ENCODE results near the gene STOML1. TPM values are rescaled to one million over a fixed set of nuclear protein-coding genes. Genes with fewer than 3 reads are reported as not detected.

The STOML1 gene
- total RNA-seq, 1 donor = 14.1 TPM

DNA sequence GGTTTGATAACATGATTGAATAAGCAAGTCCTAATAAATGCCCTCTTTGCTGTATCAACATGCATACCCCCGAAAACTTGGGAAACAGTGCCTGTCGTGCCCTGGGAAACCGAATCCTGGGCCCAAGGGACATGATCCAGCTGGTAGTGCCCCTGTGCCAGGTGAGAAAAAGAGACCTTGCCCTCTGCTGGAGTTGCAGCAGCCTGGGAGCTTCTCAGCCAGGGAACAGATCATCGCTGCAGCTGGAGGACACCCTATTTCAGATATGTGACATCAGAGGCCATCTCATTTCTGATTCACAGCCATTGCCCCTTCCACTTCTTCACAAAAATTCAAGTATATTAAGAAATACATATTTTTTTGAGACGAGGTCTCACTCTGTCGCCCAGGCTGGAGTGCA, 32.3 kb downstream of the STOML1 start:
- H3K9me3 ChIP-seq (ENCODE audit: low read depth, low read length) = no peaks in the 10 kb centered on the region
- no peak overlapping the region for H3K4me2 ChIP-seq (ENCODE audit: insufficient read depth, low read length)
- H3K4me1 ChIP-seq (ENCODE audit: insufficient read depth, low read length) = peaks cover 44% of the 10 kb centered on the region
- no peaks in the 10 kb centered on the region for H3K79me2 ChIP-seq (ENCODE audit: insufficient read depth, low read length)
- no peaks in the 10 kb centered on the region for H3K27me3 ChIP-seq (ENCODE audit: insufficient read depth, low read length)
- H3K4me3 ChIP-seq (ENCODE audit: insufficient read depth, low read length) = no peak overlapping the region
- H3K36me3 ChIP-seq (ENCODE audit: insufficient read depth, low read length) = no peaks in the 10 kb centered on the region
- TF ChIP-seq, protein P1, sequence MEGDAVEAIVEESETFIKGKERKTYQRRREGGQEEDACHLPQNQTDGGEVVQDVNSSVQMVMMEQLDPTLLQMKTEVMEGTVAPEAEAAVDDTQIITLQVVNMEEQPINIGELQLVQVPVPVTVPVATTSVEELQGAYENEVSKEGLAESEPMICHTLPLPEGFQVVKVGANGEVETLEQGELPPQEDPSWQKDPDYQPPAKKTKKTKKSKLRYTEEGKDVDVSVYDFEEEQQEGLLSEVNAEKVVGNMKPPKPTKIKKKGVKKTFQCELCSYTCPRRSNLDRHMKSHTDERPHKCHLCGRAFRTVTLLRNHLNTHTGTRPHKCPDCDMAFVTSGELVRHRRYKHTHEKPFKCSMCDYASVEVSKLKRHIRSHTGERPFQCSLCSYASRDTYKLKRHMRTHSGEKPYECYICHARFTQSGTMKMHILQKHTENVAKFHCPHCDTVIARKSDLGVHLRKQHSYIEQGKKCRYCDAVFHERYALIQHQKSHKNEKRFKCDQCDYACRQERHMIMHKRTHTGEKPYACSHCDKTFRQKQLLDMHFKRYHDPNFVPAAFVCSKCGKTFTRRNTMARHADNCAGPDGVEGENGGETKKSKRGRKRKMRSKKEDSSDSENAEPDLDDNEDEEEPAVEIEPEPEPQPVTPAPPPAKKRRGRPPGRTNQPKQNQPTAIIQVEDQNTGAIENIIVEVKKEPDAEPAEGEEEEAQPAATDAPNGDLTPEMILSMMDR (IDR thresholded peaks at IDR 0.05; ENCODE audit: extremely low read depth, low read depth, low read length) = no peak
- DNase-seq (ENCODE audit: insufficient read length, low spot score, missing footprints) = no peak
- no peaks in the 10 kb centered on the region for H4K20me1 ChIP-seq (ENCODE audit: insufficient read depth, low read length)
- H2AFZ ChIP-seq (ENCODE audit: low read length) = no peak overlapping the region
- no peak overlapping the region for H3K27ac ChIP-seq (ENCODE audit: low read depth, low read length)

DNA sequence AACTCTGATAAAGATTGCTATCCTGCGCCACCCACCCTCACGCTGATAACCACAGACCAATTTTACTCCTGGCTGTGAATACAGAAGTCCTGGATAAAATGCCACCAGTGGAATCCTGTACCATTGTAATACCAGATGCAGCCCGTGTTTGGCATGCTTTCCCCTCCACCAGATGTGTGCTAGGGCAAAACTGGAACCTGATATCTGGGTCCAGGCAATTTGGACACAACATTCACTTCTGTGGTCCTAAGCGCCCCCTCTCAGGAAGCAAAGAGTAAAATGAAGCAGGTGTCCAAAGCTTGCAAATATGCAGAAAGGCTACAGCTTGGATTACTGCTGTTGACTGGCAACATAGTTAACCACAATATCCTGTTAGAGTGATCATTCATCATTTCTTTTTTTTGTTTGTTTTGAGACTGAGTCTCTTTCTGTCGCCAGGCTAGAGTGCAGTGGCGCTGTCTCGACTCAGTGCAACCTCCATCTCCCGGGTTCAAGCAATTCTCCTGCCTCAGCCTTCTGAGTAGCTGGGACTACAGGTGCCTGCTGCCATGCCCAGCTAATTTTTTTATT, 33.0 kb downstream of the STOML1 start:
- TF ChIP-seq, protein P1 (IDR thresholded peaks at IDR 0.05; ENCODE audit: extremely low read depth, low read depth, low read length) = no peak
- DNase-seq (ENCODE audit: insufficient read length, low spot score, missing footprints) = peak; percentile 70
- H4K20me1 ChIP-seq (ENCODE audit: insufficient read depth, low read length) = no peaks in the 10 kb centered on the region
- H3K9me3 ChIP-seq (ENCODE audit: low read depth, low read length) = no peaks in the 10 kb centered on the region
- peaks cover 43% of the 10 kb centered on the region for H3K4me1 ChIP-seq (ENCODE audit: insufficient read depth, low read length)
- no peaks in the 10 kb centered on the region for H3K79me2 ChIP-seq (ENCODE audit: insufficient read depth, low read length)
- H3K27me3 ChIP-seq (ENCODE audit: insufficient read depth, low read length) = no peaks in the 10 kb centered on the region
- no peak overlapping the region for H2AFZ ChIP-seq (ENCODE audit: low read length)
- no peak overlapping the region for H3K4me2 ChIP-seq (ENCODE audit: insufficient read depth, low read length)
- no peak overlapping the region for H3K4me3 ChIP-seq (ENCODE audit: insufficient read depth, low read length)
- no peaks in the 10 kb centered on the region for H3K36me3 ChIP-seq (ENCODE audit: insufficient read depth, low read length)
- no peak overlapping the region for H3K27ac ChIP-seq (ENCODE audit: low read depth, low read length)

DNA sequence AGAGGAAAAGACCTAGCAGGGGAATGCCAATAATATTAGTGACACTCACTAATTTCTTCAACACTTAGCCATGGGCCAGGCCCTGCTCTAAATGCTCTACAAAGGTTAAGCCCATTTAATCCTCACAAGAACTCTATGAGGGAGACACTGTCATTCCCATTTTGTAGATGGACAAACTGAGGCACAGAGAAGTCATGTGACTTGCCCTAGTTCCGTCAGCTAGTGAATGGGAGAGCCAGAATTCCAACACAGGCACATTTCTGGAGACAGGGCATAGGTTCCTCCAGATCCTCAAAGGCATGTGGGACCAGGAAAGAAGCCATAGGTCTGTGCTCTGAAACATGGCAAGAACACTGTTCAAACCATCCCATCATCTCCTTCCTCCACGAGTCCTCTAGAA, 34.3 kb downstream of the STOML1 start:
- Histone ChIP-seq H3K36me3 (ENCODE audit: insufficient read depth, low read length) (peaks cover 6% of the 10 kb centered on the region), H2AFZ (ENCODE audit: low read length) (no peak overlapping the region), H3K9me3 (ENCODE audit: low read depth, low read length) (no peaks in the 10 kb centered on the region), H3K4me2 (ENCODE audit: insufficient read depth, low read length) (no peak overlapping the region), H3K27me3 (ENCODE audit: insufficient read depth, low read length) (no peaks in the 10 kb centered on the region), H3K79me2 (ENCODE audit: insufficient read depth, low read length) (no peaks in the 10 kb centered on the region), H3K27ac (ENCODE audit: low read depth, low read length) (peak overlapping the region; percentile 73), H3K4me3 (ENCODE audit: insufficient read depth, low read length) (no peak overlapping the region), H3K4me1 (ENCODE audit: insufficient read depth, low read length) (peaks cover 43% of the 10 kb centered on the region), H4K20me1 (ENCODE audit: insufficient read depth, low read length) (no peaks in the 10 kb centered on the region)
- TF ChIP-seq, protein P1 (IDR thresholded peaks at IDR 0.05; ENCODE audit: extremely low read depth, low read depth, low read length) = no peak
- DNase-seq (ENCODE audit: insufficient read length, low spot score, missing footprints) = peak; percentile 11

DNA sequence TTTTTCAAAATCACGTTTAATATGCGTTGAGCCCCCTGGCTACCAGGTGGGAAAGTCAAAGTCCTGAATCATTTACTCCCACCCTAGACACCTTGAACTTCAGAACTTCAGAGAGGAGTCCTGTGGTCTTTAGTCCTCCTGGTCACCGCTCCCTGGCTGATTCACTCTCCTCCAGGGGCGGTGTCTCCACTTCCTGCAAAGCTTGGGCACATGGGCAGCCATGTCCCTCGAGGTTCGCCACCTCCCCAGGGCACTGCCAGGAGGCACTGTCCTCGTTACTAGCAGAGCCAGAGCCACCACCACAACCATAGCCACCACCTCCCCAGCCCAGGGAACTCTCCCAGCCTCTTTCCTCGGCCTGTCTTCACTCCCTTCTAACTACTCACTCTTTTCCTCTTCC, 34.8 kb downstream of the STOML1 start:
- H3K4me2 ChIP-seq (ENCODE audit: insufficient read depth, low read length) = peak overlapping the region; percentile 25
- H2AFZ ChIP-seq (ENCODE audit: low read length) = no peak overlapping the region
- H3K79me2 ChIP-seq (ENCODE audit: insufficient read depth, low read length) = no peaks in the 10 kb centered on the region
- no peak overlapping the region for H3K4me3 ChIP-seq (ENCODE audit: insufficient read depth, low read length)
- TF ChIP-seq, protein P1 (IDR thresholded peaks at IDR 0.05; ENCODE audit: extremely low read depth, low read depth, low read length) = no peak
- peak; percentile 63 for DNase-seq (ENCODE audit: insufficient read length, low spot score, missing footprints)
- no peaks in the 10 kb centered on the region for H3K9me3 ChIP-seq (ENCODE audit: low read depth, low read length)
- peak overlapping the region; percentile 73 for H3K27ac ChIP-seq (ENCODE audit: low read depth, low read length)
- H3K36me3 ChIP-seq (ENCODE audit: insufficient read depth, low read length) = peaks cover 11% of the 10 kb centered on the region
- no peaks in the 10 kb centered on the region for H4K20me1 ChIP-seq (ENCODE audit: insufficient read depth, low read length)
- no peaks in the 10 kb centered on the region for H3K27me3 ChIP-seq (ENCODE audit: insufficient read depth, low read length)
- H3K4me1 ChIP-seq (ENCODE audit: insufficient read depth, low read length) = peaks cover 40% of the 10 kb centered on the region
